MG63 (cell line): ENCODE results near the gene AKR1D1. TPM values are rescaled to one million over a fixed set of nuclear protein-coding genes. Genes with fewer than 3 reads are reported as not detected.
A peak's percentile ranks its signal among the peaks of the same experiment; 100 is the strongest.
"Not testable (repeated sequence)": the region's sequence is repeated elsewhere in the genome, so short reads cannot be mapped to it uniquely, and the experiment has no call there.

Experiments used
- DNase-seq: peaks from one replicate; pipeline ENCODE4 v3.0.0-alpha.2; 2020
- H3K27me3 ChIP-seq: fragments of 250-450 bp; sonication (Bioruptor Pico); 2 replicates; pipeline ENCODE4 v1.5.1; 2020; ENCODE audit warnings: mild to moderate bottlenecking, moderate library complexity
- H3K36me3 ChIP-seq: fragments of 250-450 bp; sonication (Bioruptor Pico); 2 replicates; pipeline ENCODE4 v1.5.1; 2020; ENCODE audit warnings: mild to moderate bottlenecking, moderate library complexity
- H3K4me3 ChIP-seq: fragments of 250-450 bp; sonication (Bioruptor Pico); 2 replicates; pipeline ENCODE4 v1.5.1; 2020; ENCODE audit warnings: mild to moderate bottlenecking, moderate library complexity
- H3K9me3 ChIP-seq: fragments of 250-450 bp; sonication (Bioruptor Pico); 2 replicates; pipeline ENCODE4 v1.5.1; 2020; ENCODE audit warnings: mild to moderate bottlenecking, moderate library complexity
- total RNA-seq: library from RNA; depleted of rRNA; stranded (reverse); fragments of >200 nt; shearing (Covaris generic); gene quantifications from 2 replicates; pipeline ENCODE4 v1.2.3, GENCODE V29; 2014; ENCODE audit warnings: low replicate concordance

The AKR1D1 gene
- total RNA-seq, 1 experiment from 2014 or later = not detected

DNA sequence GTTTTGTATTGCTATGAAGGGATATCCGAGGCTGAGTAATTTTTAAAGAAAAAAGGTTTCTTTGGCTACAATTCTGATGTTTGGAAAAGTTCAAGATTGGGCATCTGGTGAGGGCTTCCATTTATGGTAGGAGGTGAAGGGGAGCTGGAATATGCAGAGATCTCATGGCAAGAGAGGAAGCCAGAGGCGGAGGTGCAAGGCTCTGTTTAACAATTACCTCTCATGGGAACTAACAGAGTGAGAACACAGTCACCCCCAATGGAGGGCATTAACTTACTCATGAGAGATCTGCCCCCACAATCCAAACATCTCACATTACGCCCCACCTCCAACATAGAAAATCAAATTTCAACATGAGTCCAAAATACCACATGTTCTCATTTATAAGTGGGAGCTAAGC, 62.0 kb downstream of the AKR1D1 start:
- no peaks in the 10 kb centered on the region for H3K27me3 ChIP-seq
- H3K4me3 ChIP-seq = no peak overlapping the region
- no peaks in the 10 kb centered on the region for H3K36me3 ChIP-seq
- no peaks in the 10 kb centered on the region for H3K9me3 ChIP-seq
- DNase-seq = no peak

DNA sequence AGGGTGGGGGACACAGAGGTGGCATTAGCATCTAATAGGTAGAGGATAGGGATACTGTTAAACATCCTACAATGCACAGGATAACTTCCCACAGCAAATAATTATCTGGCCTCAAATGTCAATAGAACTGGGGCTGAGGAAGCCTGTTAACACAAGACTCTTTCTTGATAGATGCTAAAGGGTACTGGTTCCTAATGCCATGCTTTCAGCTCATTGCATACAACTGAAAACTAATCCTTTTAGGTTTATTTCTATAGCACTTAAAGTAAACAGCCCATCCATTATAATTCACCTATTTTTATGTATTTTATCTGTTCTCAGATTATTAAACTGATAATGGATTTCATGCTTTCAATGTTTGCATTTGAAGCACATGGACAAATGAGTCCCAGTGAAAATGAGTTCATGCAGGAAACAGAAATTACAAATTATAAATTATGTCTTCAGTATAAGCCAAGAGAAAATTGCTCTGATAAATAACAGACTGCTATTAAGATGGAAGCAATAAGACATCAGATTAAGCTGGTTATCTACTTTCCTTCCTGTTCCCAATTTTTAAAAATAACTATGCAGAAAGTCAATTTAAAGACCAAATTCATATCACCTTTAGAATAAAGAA, 66.4 kb downstream of the AKR1D1 start:
- no peak for DNase-seq
- no peak overlapping the region for H3K4me3 ChIP-seq
- no peaks in the 10 kb centered on the region for H3K36me3 ChIP-seq
- no peaks in the 10 kb centered on the region for H3K9me3 ChIP-seq
- H3K27me3 ChIP-seq = no peaks in the 10 kb centered on the region

DNA sequence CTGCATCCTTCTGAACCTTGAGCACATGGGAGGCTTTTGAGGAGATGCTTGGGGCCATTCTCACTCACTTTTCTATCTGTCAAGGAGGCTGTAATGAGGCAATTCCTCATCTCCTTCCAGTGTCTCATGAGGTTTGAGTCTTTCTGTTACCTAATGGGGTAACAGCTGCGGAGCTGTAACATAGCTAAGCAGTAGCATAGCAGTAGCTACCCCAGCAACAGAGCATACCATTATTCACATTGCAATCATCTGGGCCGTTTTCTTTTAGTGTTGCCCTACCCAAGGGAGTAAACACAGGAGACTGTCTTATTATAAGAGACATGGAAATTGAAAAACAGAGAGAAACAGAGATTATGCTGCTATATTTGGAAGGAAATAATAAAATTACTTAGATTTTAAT, 68.7 kb downstream of the AKR1D1 start:
- H3K36me3 ChIP-seq = no peaks in the 10 kb centered on the region
- H3K4me3 ChIP-seq = no peak overlapping the region
- H3K9me3 ChIP-seq = no peaks in the 10 kb centered on the region
- no peaks in the 10 kb centered on the region for H3K27me3 ChIP-seq
- no peak for DNase-seq

DNA sequence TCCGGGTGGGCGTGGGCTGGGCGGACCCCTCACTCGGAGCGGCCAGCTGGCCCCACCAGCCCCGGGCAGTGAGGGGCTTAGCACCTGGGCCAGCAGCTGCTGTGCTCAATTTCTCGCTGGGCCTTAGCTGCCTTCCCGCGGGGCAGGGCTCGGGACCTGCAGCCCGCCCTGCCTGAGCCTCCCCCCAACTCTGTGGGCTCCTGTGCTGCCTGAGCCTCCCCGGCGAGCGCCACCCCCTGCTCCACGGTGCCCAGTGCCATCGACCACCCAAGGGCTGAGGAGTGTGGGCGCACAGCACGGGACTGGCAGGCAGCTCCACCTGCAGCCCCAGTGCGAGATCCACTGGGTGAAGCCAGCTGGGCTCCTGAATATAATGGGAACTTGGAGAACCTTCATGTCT, 70.0 kb downstream of the AKR1D1 start:
- not testable (repeated sequence) for H3K27me3 ChIP-seq, DNase-seq, H3K36me3 ChIP-seq, H3K4me3 ChIP-seq, H3K9me3 ChIP-seq

DNA sequence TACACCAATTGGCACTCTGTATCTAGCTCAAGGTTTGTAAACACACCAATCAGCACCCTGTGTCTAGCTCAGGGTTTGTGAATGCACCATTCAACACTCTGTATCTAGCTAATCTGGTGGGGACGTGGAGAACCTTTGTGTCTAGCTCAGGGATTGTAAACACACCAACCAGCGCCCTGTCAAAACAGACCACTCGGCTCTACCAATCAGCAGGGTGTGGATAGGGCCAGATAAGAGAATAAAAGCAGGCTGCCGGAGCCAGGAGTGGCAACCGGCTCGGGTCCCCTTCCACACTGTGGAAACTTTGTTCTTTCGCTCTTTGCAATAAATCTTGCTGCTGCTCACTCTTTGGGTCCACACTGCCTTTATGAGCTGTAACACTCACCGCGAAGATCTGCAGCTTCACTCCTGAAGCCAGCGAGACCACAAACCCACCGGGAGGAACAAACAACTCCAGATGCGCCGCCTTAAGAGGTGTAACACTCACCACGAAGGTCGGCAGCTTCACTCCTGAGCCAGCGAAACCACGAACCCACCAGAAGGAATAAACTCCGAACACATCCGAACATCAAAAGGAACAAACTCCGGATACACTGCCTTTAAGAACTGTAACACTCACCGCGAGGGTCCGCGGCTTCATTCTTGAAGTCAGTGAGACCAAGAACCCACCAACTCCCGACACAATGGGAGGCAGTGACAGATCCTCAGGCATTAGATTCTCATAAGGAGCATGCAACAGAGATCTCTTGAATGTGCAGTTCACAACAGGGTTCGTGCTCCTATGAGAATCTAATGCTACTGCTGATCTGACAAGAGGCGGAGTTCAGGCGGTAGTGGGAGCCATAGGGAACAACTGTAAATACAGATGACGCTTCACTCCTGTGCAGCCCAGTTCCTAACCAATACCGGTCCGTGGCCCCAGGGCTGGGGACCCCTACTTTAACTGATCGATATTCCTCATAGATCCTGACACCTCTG, 70.8 kb downstream of the AKR1D1 start:
- not testable (repeated sequence) for H3K27me3 ChIP-seq, H3K36me3 ChIP-seq, H3K9me3 ChIP-seq
- peak; percentile 8 for DNase-seq
- peak overlapping the region; percentile 32 for H3K4me3 ChIP-seq

DNA sequence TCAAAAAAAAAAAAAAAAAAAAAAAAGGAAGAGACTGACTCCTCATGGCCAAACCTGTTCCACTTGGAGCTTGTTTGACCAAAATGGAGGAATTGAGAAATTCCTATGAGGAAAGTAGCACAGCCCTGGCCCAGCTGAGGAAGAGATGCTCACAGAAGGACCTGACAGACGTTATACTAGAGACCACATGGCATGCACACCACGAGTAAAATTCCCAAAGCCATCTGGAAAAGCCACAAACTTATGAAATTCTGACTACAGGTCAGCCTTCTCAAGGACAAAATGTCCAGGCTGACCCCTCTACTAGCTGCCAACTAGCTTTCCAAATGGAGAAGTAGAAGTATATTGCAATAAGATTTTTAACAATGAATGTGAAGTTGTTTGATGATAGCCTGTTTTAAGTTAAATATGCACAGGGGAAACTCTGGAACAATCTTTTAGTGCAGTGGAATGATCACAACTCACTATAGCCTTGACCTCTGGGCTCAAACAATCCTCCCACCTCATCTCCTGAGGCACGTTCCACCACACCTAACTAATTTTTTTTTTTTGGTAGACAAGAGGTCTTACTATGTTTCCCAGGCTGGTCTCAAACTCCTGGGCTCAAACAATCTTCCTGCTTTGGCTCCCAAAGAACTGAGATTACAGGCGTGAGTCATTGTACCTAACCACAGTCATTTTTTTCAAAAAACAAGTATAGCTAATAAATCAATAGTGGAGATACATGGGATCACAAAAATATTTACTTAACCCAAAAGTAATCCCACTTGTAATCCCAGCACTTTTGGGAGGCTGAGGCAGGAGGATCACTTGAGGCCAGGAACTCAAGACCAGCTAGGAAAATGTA, 75.7 kb downstream of the AKR1D1 start:
- no peak for DNase-seq
- H3K4me3 ChIP-seq = no peak overlapping the region
- H3K36me3 ChIP-seq = no peaks in the 10 kb centered on the region
- no peaks in the 10 kb centered on the region for H3K27me3 ChIP-seq
- H3K9me3 ChIP-seq = no peaks in the 10 kb centered on the region

DNA sequence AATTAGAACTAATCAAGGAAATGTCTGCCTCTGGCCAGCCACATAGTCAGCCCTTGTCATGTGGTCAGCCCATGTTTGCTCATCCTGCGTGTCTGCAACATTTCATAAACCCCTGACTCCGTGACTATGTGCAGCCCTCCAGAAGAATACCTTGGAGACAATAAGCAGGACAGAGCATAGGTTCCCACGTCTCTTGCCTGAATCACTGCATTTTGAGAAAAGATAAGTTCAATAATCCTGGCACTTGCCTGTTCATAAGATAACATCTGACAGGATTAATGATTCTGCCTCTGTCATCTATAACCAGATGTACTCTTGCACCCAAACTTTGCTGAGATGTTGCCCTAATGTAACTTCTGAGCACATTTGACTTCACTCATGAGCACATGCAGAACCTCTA, 78.4 kb downstream of the AKR1D1 start:
- no peaks in the 10 kb centered on the region for H3K36me3 ChIP-seq
- no peak for DNase-seq
- no peak overlapping the region for H3K4me3 ChIP-seq
- no peaks in the 10 kb centered on the region for H3K27me3 ChIP-seq
- no peaks in the 10 kb centered on the region for H3K9me3 ChIP-seq

DNA sequence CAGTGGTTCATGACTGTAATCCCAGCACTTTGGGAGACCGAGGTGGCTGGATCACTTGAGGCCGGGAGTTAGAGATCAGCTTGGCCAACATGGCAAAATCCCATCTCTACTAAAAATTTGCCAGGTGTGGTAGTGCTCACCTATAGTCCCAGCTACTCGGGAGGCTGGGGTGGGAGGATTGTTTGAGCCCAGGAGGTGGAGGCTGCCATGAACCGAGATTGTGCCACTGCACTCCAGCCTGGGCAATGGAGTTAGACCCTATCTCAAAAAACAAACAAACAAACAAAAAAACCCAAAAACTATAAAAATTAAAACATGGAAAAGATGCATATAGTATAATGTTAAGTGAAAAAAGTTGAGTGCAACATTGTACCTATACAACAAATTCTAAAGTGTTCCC, 81.4 kb downstream of the AKR1D1 start:
- no peaks in the 10 kb centered on the region for H3K36me3 ChIP-seq
- no peaks in the 10 kb centered on the region for H3K9me3 ChIP-seq
- H3K27me3 ChIP-seq = no peaks in the 10 kb centered on the region
- no peak overlapping the region for H3K4me3 ChIP-seq
- no peak for DNase-seq

DNA sequence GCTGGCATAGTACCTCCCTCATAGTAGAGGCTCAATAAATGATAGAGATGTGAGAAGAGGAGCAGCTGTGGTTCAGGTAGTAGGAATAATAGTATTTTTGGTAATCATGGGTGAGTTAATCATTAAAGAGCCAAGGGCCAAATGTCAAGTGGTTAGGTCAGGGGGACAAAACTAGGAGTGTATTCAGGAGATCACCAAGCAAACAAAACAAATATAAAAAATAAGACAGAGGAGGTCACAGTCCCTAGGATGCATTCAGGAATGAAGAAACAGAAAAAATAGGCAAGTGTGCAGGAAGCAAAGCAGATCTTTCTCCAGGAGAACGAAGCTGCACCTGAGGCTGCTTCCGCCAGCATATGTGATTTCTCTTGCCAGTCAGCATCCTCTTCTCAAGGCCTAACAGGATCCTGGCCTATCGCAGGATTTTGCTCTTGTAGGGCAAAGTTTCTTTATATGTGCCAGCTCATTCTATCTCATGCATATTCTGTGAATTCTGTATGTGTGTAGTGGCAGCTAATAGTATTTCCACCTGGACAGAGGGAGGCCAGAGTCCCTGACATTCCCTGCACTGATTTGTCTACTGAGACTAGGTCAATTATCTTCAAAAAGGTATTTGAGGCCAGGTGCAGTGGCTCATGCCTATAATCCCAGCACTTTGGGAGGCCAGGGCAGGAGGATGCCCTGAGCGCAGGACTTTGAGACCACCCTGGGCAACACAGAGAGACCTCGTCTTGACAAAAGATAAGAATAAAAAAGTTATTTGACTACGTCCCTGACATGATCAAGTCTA, 82.7 kb downstream of the AKR1D1 start:
- DNase-seq = no peak
- no peaks in the 10 kb centered on the region for H3K36me3 ChIP-seq
- no peaks in the 10 kb centered on the region for H3K9me3 ChIP-seq
- H3K4me3 ChIP-seq = no peak overlapping the region
- H3K27me3 ChIP-seq = no peaks in the 10 kb centered on the region

DNA sequence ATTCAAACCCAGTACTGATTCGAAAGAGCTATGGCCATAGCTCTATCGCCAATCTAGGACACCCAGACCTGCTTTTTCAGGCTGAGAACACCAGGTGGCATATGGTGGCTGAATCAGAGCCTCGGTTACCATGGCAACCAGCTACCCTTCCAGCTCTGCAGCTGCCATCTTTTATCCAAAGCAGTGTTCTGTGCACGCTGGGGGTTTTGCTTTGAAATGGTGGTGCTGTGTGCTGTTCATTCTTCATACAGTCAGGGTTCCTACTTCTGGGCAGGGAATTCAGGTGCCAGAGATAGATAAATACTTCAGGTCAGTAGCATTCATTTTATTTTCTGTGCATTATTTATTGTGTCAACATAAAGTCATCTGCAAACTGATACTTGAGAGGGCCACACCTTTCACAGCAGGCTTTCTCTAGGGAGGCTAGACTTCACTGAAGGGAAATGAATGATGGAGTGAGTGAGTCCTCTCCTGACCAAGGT, 85.4 kb downstream of the AKR1D1 start:
- Histone ChIP-seq H3K9me3 (no peaks in the 10 kb centered on the region), H3K4me3 (no peak overlapping the region), H3K27me3 (no peaks in the 10 kb centered on the region), H3K36me3 (no peaks in the 10 kb centered on the region)
- DNase-seq = peak; percentile 68

DNA sequence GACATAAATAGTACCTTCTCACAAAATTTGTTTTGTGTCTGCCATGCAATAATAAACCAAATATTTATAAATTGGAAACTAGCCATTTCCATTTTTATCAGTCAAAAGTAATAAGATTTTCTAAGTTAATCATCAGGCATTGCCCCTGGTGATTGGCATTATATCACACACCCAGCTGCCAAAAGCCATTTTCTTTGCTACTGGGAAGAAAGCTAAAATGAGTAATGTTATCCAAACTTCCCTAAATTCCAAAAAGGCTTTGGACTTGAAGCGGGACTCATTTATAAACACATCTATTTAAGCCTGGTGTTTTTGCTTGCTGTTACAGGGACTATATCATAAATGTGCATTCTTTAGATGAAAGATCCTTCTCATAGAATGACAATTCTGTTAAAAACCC, 86.0 kb downstream of the AKR1D1 start:
- no peak overlapping the region for H3K4me3 ChIP-seq
- H3K36me3 ChIP-seq = no peaks in the 10 kb centered on the region
- peak; percentile 61 for DNase-seq
- no peaks in the 10 kb centered on the region for H3K27me3 ChIP-seq
- no peaks in the 10 kb centered on the region for H3K9me3 ChIP-seq

DNA sequence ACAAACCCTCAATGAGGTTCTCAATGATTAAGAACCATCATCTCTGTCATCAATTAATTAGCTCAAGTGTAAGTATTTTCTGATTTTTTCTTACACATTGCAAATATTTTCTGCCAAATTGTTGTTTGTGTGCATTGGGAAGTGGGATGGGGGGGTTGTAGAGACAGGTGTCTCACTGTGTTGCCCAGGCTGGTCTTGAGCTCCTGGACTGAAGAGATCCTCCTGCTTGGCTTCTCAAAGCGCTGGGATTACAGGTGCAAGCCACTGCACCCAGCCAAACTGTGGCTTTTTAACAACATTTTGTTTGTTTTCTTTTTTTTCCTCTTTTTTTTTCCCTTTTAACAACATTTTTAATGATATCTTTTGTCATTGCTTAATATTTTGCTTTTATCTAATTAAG, 87.5 kb downstream of the AKR1D1 start:
- no peaks in the 10 kb centered on the region for H3K9me3 ChIP-seq
- H3K27me3 ChIP-seq = no peaks in the 10 kb centered on the region
- DNase-seq = no peak
- H3K36me3 ChIP-seq = no peaks in the 10 kb centered on the region
- H3K4me3 ChIP-seq = no peak overlapping the region

DNA sequence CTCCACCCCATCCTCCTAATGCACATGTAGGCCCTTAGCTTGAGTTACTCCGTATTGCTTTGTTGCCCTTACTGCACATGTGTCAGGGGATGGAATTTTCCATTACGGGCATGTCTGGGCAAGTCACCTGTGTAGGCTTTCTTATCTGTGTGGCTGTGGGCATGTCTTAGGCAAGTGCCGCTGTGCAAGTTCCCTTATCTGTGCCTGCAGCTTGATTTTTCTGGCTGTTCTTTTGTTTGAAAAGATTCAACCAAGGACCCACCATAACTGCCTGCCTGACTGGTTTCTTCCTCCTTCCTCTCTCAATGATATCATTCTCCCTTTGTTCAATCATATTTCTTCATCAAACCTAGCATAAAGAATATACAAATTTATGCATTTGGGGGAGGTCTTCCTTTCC, 88.5 kb downstream of the AKR1D1 start:
- no peak for DNase-seq
- no peaks in the 10 kb centered on the region for H3K36me3 ChIP-seq
- H3K4me3 ChIP-seq = no peak overlapping the region
- no peaks in the 10 kb centered on the region for H3K9me3 ChIP-seq
- H3K27me3 ChIP-seq = no peaks in the 10 kb centered on the region

DNA sequence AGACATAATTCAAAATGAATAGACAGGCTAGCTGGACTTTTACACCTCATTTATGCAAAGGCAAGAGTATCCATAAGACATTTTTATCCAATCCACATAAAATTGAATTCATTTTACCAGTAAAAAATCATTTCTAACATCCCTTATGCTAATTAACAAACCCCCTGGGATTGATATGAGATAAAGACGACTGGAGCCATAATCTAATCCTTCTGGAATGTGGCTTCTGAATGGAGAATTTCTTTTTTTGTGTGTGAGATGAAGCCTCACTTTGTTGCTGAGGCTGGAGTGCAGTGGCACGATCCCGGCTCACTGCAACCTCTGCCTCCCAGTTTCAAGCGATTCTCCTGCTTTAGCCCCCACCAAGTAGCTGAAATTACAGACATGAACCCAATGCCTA, 90.4 kb downstream of the AKR1D1 start:
- no peak overlapping the region for H3K4me3 ChIP-seq
- no peaks in the 10 kb centered on the region for H3K36me3 ChIP-seq
- no peaks in the 10 kb centered on the region for H3K27me3 ChIP-seq
- H3K9me3 ChIP-seq = no peaks in the 10 kb centered on the region
- no peak for DNase-seq

DNA sequence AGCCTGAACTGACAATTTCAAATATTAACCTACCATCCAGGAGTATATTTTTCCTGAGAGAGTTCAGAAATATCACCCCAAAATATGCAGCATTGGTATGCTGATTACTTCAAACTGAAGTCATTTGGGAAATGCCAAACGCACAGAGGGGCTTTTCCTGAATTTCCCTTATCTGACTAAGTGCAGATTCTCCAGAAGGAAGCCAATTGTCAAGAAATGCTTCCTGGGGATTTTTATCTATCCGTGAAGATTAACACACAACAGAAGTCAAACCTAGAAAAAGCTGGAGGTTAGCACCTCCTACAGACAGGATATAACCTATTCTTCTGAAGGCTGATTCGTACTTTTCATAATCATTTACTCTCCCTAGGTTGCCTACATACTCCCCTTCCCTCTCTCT, 91.0 kb downstream of the AKR1D1 start:
- no peaks in the 10 kb centered on the region for H3K36me3 ChIP-seq
- H3K27me3 ChIP-seq = no peaks in the 10 kb centered on the region
- no peak overlapping the region for H3K4me3 ChIP-seq
- no peak for DNase-seq
- no peaks in the 10 kb centered on the region for H3K9me3 ChIP-seq

DNA sequence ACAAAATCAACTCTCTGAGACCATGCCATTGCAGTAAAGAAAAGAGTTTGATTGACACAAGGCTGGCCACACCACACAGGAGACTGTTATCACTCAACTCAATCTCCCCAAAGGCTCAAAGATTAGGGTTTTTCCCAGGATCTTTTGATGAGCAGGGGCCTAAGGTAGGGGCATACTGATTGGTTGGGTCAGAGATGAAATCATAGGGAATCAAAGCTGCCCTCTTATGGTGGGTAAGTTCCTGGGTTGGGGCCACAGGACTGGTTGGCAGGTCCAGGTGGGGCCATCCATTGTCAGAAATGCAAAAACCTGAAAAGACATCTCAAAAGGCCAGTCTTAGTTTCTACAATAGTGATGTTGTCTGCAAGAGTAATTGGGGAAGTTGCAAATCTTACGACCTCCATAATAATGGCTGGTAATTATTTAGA, 91.6 kb downstream of the AKR1D1 start:
- no peak for DNase-seq
- no peaks in the 10 kb centered on the region for H3K27me3 ChIP-seq

More for the DNA sequence above, 91.6 kb downstream of the AKR1D1 start:
- Histone ChIP-seq H3K36me3 (no peaks in the 10 kb centered on the region), H3K4me3 (no peak overlapping the region), H3K9me3 (no peaks in the 10 kb centered on the region)
